Measurements from ENCODE around the gene MAMLD1.

Gene MAMLD1

DNA sequence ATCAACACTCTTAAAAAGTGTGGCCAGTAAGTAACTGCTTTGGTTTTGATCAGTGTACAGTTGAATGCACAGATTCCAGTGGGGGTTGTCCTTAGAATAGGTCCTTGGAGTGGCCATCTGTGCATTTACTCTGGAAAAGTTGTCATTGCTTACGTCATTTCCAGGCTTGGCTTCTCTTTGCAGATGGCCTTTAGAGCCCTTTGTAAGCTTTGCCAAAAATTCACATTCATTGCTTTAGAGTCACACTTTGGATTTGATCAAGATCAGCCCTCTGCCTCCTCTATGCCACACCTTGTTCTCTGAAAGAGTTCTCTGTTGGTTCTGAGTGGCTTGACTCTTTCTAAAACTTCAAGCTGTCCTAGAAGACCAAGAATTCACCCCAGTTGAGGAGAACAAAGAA lies 83.9 kb downstream of the MAMLD1 start:
- no peak overlapping the region for H3K4me3 ChIP-seq (ENCODE audit: low read depth in 1 of 2, low read length in 2 of 2)
- no peaks in the 10 kb centered on the region for H3K27me3 ChIP-seq (ENCODE audit: low read depth, low read length)
- no peaks in the 10 kb centered on the region for H3K9me3 ChIP-seq (ENCODE audit: control insufficient read depth in 1 of 2, low read length in 2 of 2)
- H3K4me1 ChIP-seq (ENCODE audit: control insufficient read depth in 1 of 2, insufficient read depth in 2 of 2, low read length in 2 of 2): peaks cover 0 to 5% of the 10 kb centered on the region in 2 donors
- no peak overlapping the region for H3K27ac ChIP-seq (ENCODE audit: low read length)
- H3K36me3 ChIP-seq (ENCODE audit: control insufficient read depth in 1 of 2, insufficient read depth in 2 of 2, low read length in 2 of 2): no peaks in the 10 kb centered on the region

DNA sequence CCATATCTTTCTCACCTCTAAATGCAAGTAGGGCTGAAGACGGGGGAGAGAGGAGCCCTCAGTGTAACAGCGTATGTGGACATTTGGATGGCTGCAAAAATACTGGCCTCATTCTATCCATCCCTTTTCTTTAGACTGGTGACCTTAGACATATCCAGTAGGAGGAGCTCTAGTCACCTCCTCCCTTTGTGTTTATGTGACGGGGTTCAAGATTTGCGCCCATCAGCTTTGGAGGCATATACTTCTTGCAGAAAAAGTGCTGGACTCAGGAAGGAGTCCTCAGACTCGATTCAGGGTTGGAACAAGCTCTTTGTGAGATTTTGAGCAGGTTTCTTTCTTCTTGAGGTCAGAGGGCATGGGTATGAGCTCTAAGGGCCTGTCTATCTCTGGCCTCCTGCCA lies 86.2 kb downstream of the MAMLD1 start:
- Histone ChIP-seq H3K9me3 (ENCODE audit: control insufficient read depth in 1 of 2, low read length in 2 of 2) (no peaks in the 10 kb centered on the region), H3K27ac (ENCODE audit: low read length) (no peak overlapping the region), H3K4me1 (ENCODE audit: control insufficient read depth in 1 of 2, insufficient read depth in 2 of 2, low read length in 2 of 2) (peaks cover 0 to 5% of the 10 kb centered on the region in 2 donors), H3K4me3 (ENCODE audit: low read depth in 1 of 2, low read length in 2 of 2) (no peak overlapping the region), H3K36me3 (ENCODE audit: control insufficient read depth in 1 of 2, insufficient read depth in 2 of 2, low read length in 2 of 2) (no peaks in the 10 kb centered on the region), H3K27me3 (ENCODE audit: low read depth, low read length) (no peaks in the 10 kb centered on the region)

DNA sequence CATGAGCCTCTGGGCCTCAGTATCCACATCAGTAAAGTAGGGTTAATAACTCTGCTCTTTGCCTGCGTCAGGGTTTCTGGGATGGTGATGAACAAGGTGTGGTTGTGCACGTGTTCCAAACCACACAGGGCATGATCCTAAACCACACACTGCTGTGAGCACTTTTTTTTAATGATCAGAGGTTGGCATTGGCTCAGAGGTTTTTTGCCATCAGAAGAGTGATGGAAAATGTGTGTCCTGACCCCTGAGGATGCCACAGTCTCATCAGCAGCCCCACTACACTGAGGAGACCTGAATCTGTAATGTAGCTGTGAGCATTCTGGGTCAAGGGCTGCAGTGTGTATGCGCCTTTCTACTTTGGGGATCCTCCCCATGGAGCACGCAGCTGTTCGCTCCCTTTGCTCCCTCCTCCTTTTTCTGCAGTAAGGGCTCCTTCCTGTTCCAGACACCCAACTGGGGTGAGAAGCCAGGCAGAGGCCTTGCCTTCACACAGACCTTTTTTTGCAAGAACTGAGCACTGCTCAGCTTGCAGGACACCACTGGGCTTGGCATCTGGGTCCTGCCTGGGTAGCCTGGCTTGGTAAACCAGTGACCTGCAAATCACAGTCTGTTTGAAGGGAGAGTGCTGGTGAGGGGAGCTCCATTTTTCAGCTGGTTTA lies 87.5 kb downstream of the MAMLD1 start:
- Histone ChIP-seq H3K36me3 (ENCODE audit: control insufficient read depth in 1 of 2, insufficient read depth in 2 of 2, low read length in 2 of 2) (no peaks in the 10 kb centered on the region), H3K4me1 (ENCODE audit: control insufficient read depth in 1 of 2, insufficient read depth in 2 of 2, low read length in 2 of 2) (peaks cover 3 to 5% of the 10 kb centered on the region in 2 donors), H3K4me3 (ENCODE audit: low read depth in 1 of 2, low read length in 2 of 2) (no peak overlapping the region), H3K27me3 (ENCODE audit: low read depth, low read length) (no peaks in the 10 kb centered on the region), H3K9me3 (ENCODE audit: control insufficient read depth in 1 of 2, low read length in 2 of 2) (no peaks in the 10 kb centered on the region), H3K27ac (ENCODE audit: low read length) (no peak overlapping the region)

- no peaks in the 10 kb centered on the region for H3K36me3 ChIP-seq (ENCODE audit: control insufficient read depth in 1 of 2, insufficient read depth in 2 of 2, low read length in 2 of 2)
- no peak overlapping the region for H3K4me3 ChIP-seq (ENCODE audit: low read depth in 1 of 2, low read length in 2 of 2)
- H3K9me3 ChIP-seq (ENCODE audit: control insufficient read depth in 1 of 2, low read length in 2 of 2): no peaks in the 10 kb centered on the region
- peaks cover 3 to 5% of the 10 kb centered on the region in 2 donors for H3K4me1 ChIP-seq (ENCODE audit: control insufficient read depth in 1 of 2, insufficient read depth in 2 of 2, low read length in 2 of 2)
- no peak overlapping the region for H3K27ac ChIP-seq (ENCODE audit: low read length)
- no peaks in the 10 kb centered on the region for H3K27me3 ChIP-seq (ENCODE audit: low read depth, low read length)
Measured at GRCh38 chrX:150451953-150452352, 88.8 kb downstream of the MAMLD1 start.

DNA sequence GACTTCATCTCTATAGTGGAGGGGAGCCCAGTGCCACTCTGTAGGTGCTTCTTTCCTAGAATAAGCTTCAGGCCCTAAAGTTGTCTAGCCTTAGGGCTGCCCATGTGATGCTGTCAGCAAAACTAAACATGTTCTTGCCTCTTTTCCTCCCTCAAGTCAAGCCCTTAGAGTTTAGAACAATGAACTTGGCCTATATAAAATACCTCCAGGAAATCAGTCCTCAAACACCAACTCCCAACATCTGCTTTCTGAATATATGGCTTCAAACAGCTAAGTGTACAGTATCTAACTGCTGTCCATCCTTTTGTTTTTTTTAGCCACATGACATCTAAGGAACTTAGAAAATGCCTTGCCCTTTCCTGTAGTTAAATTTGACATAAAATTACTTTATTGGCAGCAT lies 91.0 kb downstream of the MAMLD1 start:
- Histone ChIP-seq H3K9me3 (ENCODE audit: control insufficient read depth in 1 of 2, low read length in 2 of 2) (no peaks in the 10 kb centered on the region), H3K4me3 (ENCODE audit: low read depth in 1 of 2, low read length in 2 of 2) (no peak overlapping the region), H3K27me3 (ENCODE audit: low read depth, low read length) (no peaks in the 10 kb centered on the region), H3K27ac (ENCODE audit: low read length) (no peak overlapping the region), H3K4me1 (ENCODE audit: control insufficient read depth in 1 of 2, insufficient read depth in 2 of 2, low read length in 2 of 2) (peaks cover 3 to 5% of the 10 kb centered on the region in 2 donors), H3K36me3 (ENCODE audit: control insufficient read depth in 1 of 2, insufficient read depth in 2 of 2, low read length in 2 of 2) (no peaks in the 10 kb centered on the region)

- Histone ChIP-seq H3K9me3 (ENCODE audit: control insufficient read depth in 1 of 2, low read length in 2 of 2) (no peaks in the 10 kb centered on the region), H3K4me1 (ENCODE audit: control insufficient read depth in 1 of 2, insufficient read depth in 2 of 2, low read length in 2 of 2) (peaks cover 3 to 5% of the 10 kb centered on the region in 2 donors), H3K4me3 (ENCODE audit: low read depth in 1 of 2, low read length in 2 of 2) (no peak overlapping the region), H3K27ac (ENCODE audit: low read length) (no peak overlapping the region), H3K27me3 (ENCODE audit: low read depth, low read length) (no peaks in the 10 kb centered on the region), H3K36me3 (ENCODE audit: control insufficient read depth in 1 of 2, insufficient read depth in 2 of 2, low read length in 2 of 2) (no peaks in the 10 kb centered on the region)
Measured at GRCh38 chrX:150454508-150455214, 91.5 kb downstream of the MAMLD1 start.

GRCh38 chrX:150455215-150455608 lies 92.1 kb downstream of the MAMLD1 start:
- H3K27me3 ChIP-seq (ENCODE audit: low read depth, low read length): no peaks in the 10 kb centered on the region
- no peak overlapping the region for H3K4me3 ChIP-seq (ENCODE audit: low read depth in 1 of 2, low read length in 2 of 2)
- H3K36me3 ChIP-seq (ENCODE audit: control insufficient read depth in 1 of 2, insufficient read depth in 2 of 2, low read length in 2 of 2): no peaks in the 10 kb centered on the region
- H3K9me3 ChIP-seq (ENCODE audit: control insufficient read depth in 1 of 2, low read length in 2 of 2): no peaks in the 10 kb centered on the region
- peaks cover 3 to 5% of the 10 kb centered on the region in 2 donors for H3K4me1 ChIP-seq (ENCODE audit: control insufficient read depth in 1 of 2, insufficient read depth in 2 of 2, low read length in 2 of 2)
- H3K27ac ChIP-seq (ENCODE audit: low read length): no peak overlapping the region

DNA sequence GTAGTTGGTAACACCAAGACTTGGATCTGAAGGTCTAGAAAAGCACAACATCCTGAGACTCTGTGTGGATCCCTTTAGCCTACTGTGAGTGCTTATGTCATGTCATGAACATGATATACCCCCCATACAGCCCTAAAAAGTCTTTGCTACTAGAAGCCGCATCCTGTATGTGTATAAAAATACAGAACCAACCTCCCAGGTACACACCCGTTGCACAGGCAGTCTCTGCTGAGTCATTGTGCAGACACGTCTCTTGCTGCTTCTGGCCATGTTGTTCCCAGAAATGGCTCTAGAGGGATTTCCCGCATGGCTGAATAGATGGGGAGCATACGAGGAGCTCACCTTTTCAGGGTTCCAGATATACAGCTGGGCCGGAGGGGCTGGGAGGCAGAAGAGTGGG lies 93.3 kb downstream of the MAMLD1 start:
- H3K27me3 ChIP-seq (ENCODE audit: low read depth, low read length): no peaks in the 10 kb centered on the region
- no peak overlapping the region for H3K27ac ChIP-seq (ENCODE audit: low read length)
- H3K9me3 ChIP-seq (ENCODE audit: control insufficient read depth in 1 of 2, low read length in 2 of 2): no peaks in the 10 kb centered on the region
- no peak overlapping the region for H3K4me3 ChIP-seq (ENCODE audit: low read depth in 1 of 2, low read length in 2 of 2)
- peaks cover 0 to 3% of the 10 kb centered on the region in 2 donors for H3K4me1 ChIP-seq (ENCODE audit: control insufficient read depth in 1 of 2, insufficient read depth in 2 of 2, low read length in 2 of 2)
- H3K36me3 ChIP-seq (ENCODE audit: control insufficient read depth in 1 of 2, insufficient read depth in 2 of 2, low read length in 2 of 2): no peaks in the 10 kb centered on the region

DNA sequence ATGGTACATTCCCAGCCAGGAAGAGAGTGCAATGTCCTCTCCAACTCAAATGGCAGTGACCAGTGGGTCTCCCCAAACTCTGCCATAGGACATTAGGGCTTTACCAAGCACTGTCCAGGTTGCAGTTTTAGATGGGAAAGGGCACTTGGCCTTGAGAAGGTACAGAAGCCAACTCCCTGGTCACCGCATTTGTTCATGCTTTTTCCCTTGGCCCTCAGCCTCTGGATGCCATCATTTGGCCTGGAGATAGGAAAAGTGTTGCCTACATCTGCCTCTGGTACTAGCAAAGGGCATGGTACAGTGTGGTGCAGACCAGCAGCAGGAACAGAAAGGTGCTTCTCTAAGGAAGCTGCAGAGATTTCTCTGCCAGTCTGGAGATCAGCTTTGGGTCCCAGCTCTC lies 93.8 kb downstream of the MAMLD1 start:
- Histone ChIP-seq H3K27me3 (ENCODE audit: low read depth, low read length) (no peaks in the 10 kb centered on the region), H3K4me3 (ENCODE audit: low read depth in 1 of 2, low read length in 2 of 2) (no peak overlapping the region), H3K36me3 (ENCODE audit: control insufficient read depth in 1 of 2, insufficient read depth in 2 of 2, low read length in 2 of 2) (no peaks in the 10 kb centered on the region), H3K4me1 (ENCODE audit: control insufficient read depth in 1 of 2, insufficient read depth in 2 of 2, low read length in 2 of 2) (peaks cover 0 to 3% of the 10 kb centered on the region in 2 donors), H3K27ac (ENCODE audit: low read length) (no peak overlapping the region), H3K9me3 (ENCODE audit: control insufficient read depth in 1 of 2, low read length in 2 of 2) (no peaks in the 10 kb centered on the region)

DNA sequence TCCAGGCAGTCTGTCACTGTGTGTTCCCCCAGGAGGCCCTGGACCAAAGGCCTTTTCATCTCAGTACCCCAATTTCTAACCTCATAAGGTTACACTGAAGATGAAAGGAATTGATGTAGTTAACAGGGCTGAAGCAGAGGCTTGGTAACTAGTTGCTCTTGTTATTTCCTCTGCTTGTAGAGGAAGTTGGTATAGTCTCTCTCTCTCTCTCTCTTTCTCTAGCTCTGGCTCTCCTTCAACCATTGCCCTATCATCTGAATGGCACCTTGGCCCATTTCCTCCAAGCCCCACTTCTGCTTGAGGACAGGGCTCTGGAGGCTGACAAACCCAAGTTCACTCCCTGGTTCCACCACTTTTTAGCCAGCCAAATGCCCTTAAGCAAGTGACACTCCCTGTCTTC lies 96.1 kb downstream of the MAMLD1 start:
- Histone ChIP-seq H3K27me3 (ENCODE audit: low read depth, low read length) (no peaks in the 10 kb centered on the region), H3K4me1 (ENCODE audit: control insufficient read depth in 1 of 2, insufficient read depth in 2 of 2, low read length in 2 of 2) (peaks cover 0 to 3% of the 10 kb centered on the region in 2 donors), H3K4me3 (ENCODE audit: low read depth in 1 of 2, low read length in 2 of 2) (no peak overlapping the region), H3K27ac (ENCODE audit: low read length) (no peak overlapping the region), H3K36me3 (ENCODE audit: control insufficient read depth in 1 of 2, insufficient read depth in 2 of 2, low read length in 2 of 2) (no peaks in the 10 kb centered on the region), H3K9me3 (ENCODE audit: control insufficient read depth in 1 of 2, low read length in 2 of 2) (no peaks in the 10 kb centered on the region)

GRCh38 chrX:150460063-150460462 lies 96.9 kb downstream of the MAMLD1 start:
- Histone ChIP-seq H3K4me3 (ENCODE audit: low read depth in 1 of 2, low read length in 2 of 2) (no peak overlapping the region), H3K4me1 (ENCODE audit: control insufficient read depth in 1 of 2, insufficient read depth in 2 of 2, low read length in 2 of 2) (no peaks in the 10 kb centered on the region)

GRCh38 chrX:150460781-150461180 lies 97.7 kb downstream of the MAMLD1 start:
- no peak overlapping the region for H3K27ac ChIP-seq (ENCODE audit: low read length)
- H3K36me3 ChIP-seq (ENCODE audit: control insufficient read depth in 1 of 2, insufficient read depth in 2 of 2, low read length in 2 of 2): no peaks in the 10 kb centered on the region
- H3K4me3 ChIP-seq (ENCODE audit: low read depth in 1 of 2, low read length in 2 of 2): no peak overlapping the region
- no peaks in the 10 kb centered on the region for H3K4me1 ChIP-seq (ENCODE audit: control insufficient read depth in 1 of 2, insufficient read depth in 2 of 2, low read length in 2 of 2)
- H3K27me3 ChIP-seq (ENCODE audit: low read depth, low read length): no peaks in the 10 kb centered on the region
- H3K9me3 ChIP-seq (ENCODE audit: control insufficient read depth in 1 of 2, low read length in 2 of 2): no peaks in the 10 kb centered on the region

More at GRCh38 chrX:150460063-150460462, 96.9 kb downstream of the MAMLD1 start:
- no peaks in the 10 kb centered on the region for H3K36me3 ChIP-seq (ENCODE audit: control insufficient read depth in 1 of 2, insufficient read depth in 2 of 2, low read length in 2 of 2)
- H3K27ac ChIP-seq (ENCODE audit: low read length): no peak overlapping the region
- no peaks in the 10 kb centered on the region for H3K27me3 ChIP-seq (ENCODE audit: low read depth, low read length)
- no peaks in the 10 kb centered on the region for H3K9me3 ChIP-seq (ENCODE audit: control insufficient read depth in 1 of 2, low read length in 2 of 2)

Measured in muscle layer of duodenum (tissue), 2 donors.